Osteoblast (primary cell): ENCODE measurements around the gene HDAC9. TPM values are rescaled to one million over a fixed set of nuclear protein-coding genes. Genes with fewer than 3 reads are reported as not detected.

Source experiments
- DNase-seq: peaks from one replicate; pipeline ENCODE4 v3.0.0; 2011; ENCODE audit warnings: low spot score, mixed read lengths; ENCODE audit not compliant: insufficient read length; ENCODE audit errors: missing footprints
- H2AFZ ChIP-seq: 2 replicates; pipeline ENCODE4 v1.6.0; 2011; ENCODE audit warnings: mild to moderate bottlenecking, low read length
- H3K27ac ChIP-seq: 2 replicates; pipeline ENCODE4 v1.5.1; 2011; ENCODE audit warnings: mild to moderate bottlenecking, low read depth, low read length, moderate library complexity
- H3K27me3 ChIP-seq: 2 replicates; pipeline ENCODE4 v1.6.0; 2012; ENCODE audit warnings: mild to moderate bottlenecking, control low read depth, inconsistent platforms, low read length, moderate library complexity; ENCODE audit not compliant: insufficient read depth
- H3K36me3 ChIP-seq: 2 replicates; pipeline ENCODE4 v1.5.1; 2011; ENCODE audit warnings: mild to moderate bottlenecking, low read length, control low read depth, moderate library complexity; ENCODE audit not compliant: insufficient read depth
- H3K4me1 ChIP-seq: 2 replicates; pipeline ENCODE4 v1.5.1; 2011; ENCODE audit warnings: mild to moderate bottlenecking, low read length, control low read depth, moderate library complexity; ENCODE audit not compliant: insufficient read depth
- H3K4me2 ChIP-seq: 2 replicates; pipeline ENCODE4 v1.6.0; 2011; ENCODE audit warnings: mild to moderate bottlenecking, low read length; ENCODE audit not compliant: insufficient read depth
- H3K4me3 ChIP-seq: fragments of 200-600 bp; sonication (generic); 3 replicates; pipeline ENCODE4 v1.5.1; 2012; ENCODE audit warnings: mild to moderate bottlenecking, low read length, inconsistent platforms; ENCODE audit not compliant: insufficient read depth
- H3K79me2 ChIP-seq: 2 replicates; pipeline ENCODE4 v1.6.0; 2012; ENCODE audit warnings: mild to moderate bottlenecking, low read length, control low read depth, inconsistent platforms; ENCODE audit not compliant: insufficient read depth
- H3K9me3 ChIP-seq: 2 replicates; pipeline ENCODE4 v1.5.1; 2011; ENCODE audit warnings: low read depth, low read length, control low read depth
- H4K20me1 ChIP-seq: 2 replicates; pipeline ENCODE4 v1.6.0; 2012; ENCODE audit warnings: mild to moderate bottlenecking, low read length, control low read depth; ENCODE audit not compliant: insufficient read depth
- CTCF ChIP-seq: IDR thresholded peaks from 2 replicates; pipeline ENCODE4 v1.5.1; 2011; ENCODE audit warnings: mild to moderate bottlenecking, low read depth, low read length, moderate library complexity; ENCODE audit errors: extremely low read depth
- total RNA-seq: library from RNA; depleted of rRNA; stranded (reverse); fragments of >200 nt; gene quantifications from 2 replicates; pipeline ENCODE4 v1.2.3, GENCODE V29; 2012

Gene HDAC9
- total RNA-seq, 1 donor = 21.7 TPM

- no peaks in the 10 kb centered on the region for H3K36me3 ChIP-seq
- H3K4me2 ChIP-seq = no peak overlapping the region
- no peak overlapping the region for H2AFZ ChIP-seq
- H3K4me1 ChIP-seq = peaks cover 7% of the 10 kb centered on the region
- TF ChIP-seq CTCF = no peak
- no peaks in the 10 kb centered on the region for H3K9me3 ChIP-seq
- no peak for DNase-seq
- no peak overlapping the region for H3K27ac ChIP-seq
- no peaks in the 10 kb centered on the region for H3K27me3 ChIP-seq
- H4K20me1 ChIP-seq = no peaks in the 10 kb centered on the region
- no peak overlapping the region for H3K4me3 ChIP-seq
- H3K79me2 ChIP-seq = no peaks in the 10 kb centered on the region
Observed at GRCh38 chr7:18679261-18679660, 183.7 kb downstream of the HDAC9 start.

- Histone ChIP-seq H3K4me3 (no peak overlapping the region), H3K36me3 (no peaks in the 10 kb centered on the region), H4K20me1 (no peaks in the 10 kb centered on the region), H3K4me2 (no peak overlapping the region), H3K27ac (no peak overlapping the region), H3K9me3 (no peaks in the 10 kb centered on the region), H3K4me1 (peaks cover 4% of the 10 kb centered on the region), H3K27me3 (no peaks in the 10 kb centered on the region), H2AFZ (peak overlapping the region; percentile 7), H3K79me2 (no peaks in the 10 kb centered on the region)
- no peak for DNase-seq
- no peak for TF ChIP-seq CTCF
Observed at GRCh38 chr7:18680576-18680975, 185.0 kb downstream of the HDAC9 start.

GRCh38 chr7:18684916-18685315 lies 189.4 kb downstream of the HDAC9 start:
- peaks cover 4% of the 10 kb centered on the region for H3K4me1 ChIP-seq
- no peaks in the 10 kb centered on the region for H3K9me3 ChIP-seq
- no peaks in the 10 kb centered on the region for H3K27me3 ChIP-seq
- no peaks in the 10 kb centered on the region for H3K36me3 ChIP-seq
- no peak overlapping the region for H3K4me3 ChIP-seq
- TF ChIP-seq CTCF = no peak
- H2AFZ ChIP-seq = no peak overlapping the region
- no peak overlapping the region for H3K27ac ChIP-seq
- no peaks in the 10 kb centered on the region for H3K79me2 ChIP-seq
- DNase-seq = no peak
- H4K20me1 ChIP-seq = no peaks in the 10 kb centered on the region
- no peak overlapping the region for H3K4me2 ChIP-seq

- Histone ChIP-seq H3K4me2 (no peak overlapping the region), H3K27me3 (no peaks in the 10 kb centered on the region), H4K20me1 (no peaks in the 10 kb centered on the region), H3K9me3 (no peaks in the 10 kb centered on the region), H2AFZ (no peak overlapping the region), H3K4me1 (no peaks in the 10 kb centered on the region), H3K4me3 (no peak overlapping the region), H3K79me2 (no peaks in the 10 kb centered on the region), H3K36me3 (no peaks in the 10 kb centered on the region), H3K27ac (no peak overlapping the region)
- peak; percentile 4 for DNase-seq
- TF ChIP-seq CTCF = no peak
Observed at GRCh38 chr7:18685971-18686370, 190.4 kb downstream of the HDAC9 start.
